GM21381 (cell line): ENCODE results near the gene RNF220.

Experiments
- ATAC-seq: cut with Tn5 transposase; IDR thresholded peaks from one replicate; pipeline ENCODE4 v1.9.1; 2021; ENCODE audit warnings: mild to moderate bottlenecking, moderate library complexity; ENCODE audit not compliant: unreplicated experiment

The RNF220 gene

DNA sequence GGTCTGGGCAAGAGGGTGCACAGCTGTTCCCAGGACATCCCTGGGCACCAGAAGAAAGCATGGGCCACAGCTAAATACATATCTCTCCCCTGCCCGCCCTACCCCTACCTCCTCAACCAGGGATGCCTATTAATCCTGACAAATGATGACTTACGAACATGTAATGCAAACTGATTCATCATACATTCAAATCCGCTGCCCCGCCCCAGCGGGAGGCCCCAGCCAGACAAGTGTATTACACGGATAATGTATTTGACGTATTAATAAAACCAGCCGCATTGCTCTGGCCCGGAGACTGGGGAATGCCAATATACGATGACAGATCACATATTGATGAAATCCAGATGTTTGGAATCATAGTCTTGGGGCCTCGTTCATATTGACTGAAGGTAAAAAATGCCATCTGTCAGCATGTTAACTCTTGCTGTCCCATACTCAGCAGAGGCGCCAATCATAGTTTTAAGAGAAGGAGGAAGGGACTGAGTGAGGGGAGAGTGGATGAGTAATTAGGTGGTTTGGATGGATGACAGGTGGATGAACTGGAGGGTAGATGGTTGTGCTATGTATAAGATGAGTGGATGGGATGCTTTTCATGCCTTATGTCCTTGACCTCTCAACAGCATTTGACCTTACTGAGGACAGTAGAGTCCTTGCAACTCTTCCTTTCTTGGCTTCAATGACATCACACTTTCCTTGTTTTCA, 201.0 kb downstream of the RNF220 start:
- no peak for ATAC-seq

DNA sequence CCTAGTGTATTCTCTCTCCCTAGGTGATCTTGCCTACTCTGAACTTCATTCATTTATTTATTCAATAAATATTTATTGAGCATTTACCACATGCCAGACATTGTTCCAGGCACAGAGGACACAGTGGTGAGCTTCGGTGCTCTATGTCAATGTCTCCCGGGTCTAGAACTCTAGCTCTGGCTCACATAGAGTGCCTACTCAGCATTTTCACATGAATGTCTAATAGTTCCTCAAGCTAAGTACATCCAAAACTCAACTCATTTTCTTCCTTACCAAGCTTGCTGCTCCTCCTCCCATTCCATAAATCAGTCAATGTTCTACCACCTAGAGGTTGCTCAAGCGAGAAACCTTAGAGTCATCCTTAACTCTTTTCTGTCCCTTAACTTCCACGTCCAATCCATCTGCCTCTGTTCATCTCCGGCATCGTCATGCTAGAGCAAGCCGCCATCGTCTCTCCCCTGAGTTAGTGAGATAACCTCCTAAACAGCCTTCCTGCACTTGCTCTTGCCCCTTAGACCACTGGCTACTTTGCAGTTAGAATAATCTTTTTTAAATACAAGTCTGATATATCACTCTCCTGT, 201.7 kb downstream of the RNF220 start:
- ATAC-seq, result no peak

GRCh38 chr1:44608141-44608540, 203.1 kb downstream of the RNF220 start:
- ATAC-seq, result no peak

DNA sequence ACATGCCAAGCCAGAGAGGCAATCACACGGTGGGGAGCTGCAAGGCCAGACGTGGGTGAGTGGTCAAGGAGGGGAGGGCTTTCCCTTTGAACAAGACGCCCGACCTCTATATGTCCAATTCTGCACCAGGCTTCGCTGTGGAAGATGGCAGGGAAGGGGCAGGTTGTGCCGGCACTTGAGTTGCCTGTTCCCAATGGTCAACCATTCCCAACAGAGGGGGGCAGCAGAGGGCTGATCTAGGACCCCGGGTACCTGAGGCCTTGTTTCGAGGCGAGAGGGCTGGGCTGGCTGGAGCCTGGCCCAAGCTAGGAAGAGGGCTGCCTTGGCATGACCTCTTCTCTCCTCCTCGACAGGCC, 204.3 kb downstream of the RNF220 start:
- no peak for ATAC-seq

- ATAC-seq, result no peak
Measured at GRCh38 chr1:44609768-44610526, 204.9 kb downstream of the RNF220 start.

DNA sequence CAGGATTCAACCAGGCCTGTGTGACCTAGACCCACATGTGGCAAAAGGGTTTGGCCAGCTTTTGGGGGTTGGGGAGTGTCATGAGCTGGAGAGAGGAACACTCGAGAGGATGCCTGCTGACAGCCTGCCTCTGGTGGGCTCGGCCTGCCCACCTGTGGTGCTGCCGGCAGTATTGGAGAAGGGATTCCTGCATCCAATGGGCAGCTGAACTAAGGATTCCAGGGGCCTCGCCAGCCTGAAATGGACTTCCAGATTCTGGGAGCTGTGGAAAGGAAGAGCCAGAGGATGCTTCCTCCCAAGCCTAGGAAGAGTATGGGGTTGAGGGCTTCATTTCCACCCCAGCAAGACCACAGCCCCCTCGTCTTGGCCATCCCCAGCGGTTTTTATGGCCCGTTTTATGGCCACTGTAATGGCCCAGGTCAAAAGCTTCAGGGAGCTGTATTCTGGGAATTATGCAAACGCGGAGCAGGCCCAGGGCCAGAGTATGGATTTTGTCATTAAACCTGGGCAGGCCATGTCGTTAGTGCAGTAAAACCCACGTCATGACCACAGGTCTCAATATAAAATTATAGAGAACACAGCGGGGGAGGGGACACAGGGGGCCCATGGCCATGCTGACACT, 205.6 kb downstream of the RNF220 start:
- ATAC-seq, result no peak

DNA sequence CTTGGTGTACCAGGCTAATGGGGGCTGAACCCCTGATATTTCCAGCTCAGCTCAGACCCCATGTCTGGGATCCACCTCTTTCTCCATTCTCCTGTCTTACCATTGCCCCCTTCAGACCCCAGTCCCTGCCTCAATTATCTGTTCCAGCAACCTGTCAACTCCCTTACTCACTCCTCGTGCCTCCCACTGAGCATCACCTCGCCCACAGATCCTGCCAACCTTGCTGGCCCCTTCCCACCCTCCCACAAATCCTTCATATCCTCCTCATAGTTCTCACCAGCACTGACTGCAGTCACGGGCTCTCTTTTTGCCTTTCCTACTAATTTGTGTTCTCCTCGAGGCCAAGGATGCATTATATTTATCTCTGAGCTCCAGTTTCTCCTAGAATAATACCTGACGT, 206.4 kb downstream of the RNF220 start:
- no peak for ATAC-seq

GRCh38 chr1:44611866-44612265, 206.8 kb downstream of the RNF220 start:
- ATAC-seq, result no peak

DNA sequence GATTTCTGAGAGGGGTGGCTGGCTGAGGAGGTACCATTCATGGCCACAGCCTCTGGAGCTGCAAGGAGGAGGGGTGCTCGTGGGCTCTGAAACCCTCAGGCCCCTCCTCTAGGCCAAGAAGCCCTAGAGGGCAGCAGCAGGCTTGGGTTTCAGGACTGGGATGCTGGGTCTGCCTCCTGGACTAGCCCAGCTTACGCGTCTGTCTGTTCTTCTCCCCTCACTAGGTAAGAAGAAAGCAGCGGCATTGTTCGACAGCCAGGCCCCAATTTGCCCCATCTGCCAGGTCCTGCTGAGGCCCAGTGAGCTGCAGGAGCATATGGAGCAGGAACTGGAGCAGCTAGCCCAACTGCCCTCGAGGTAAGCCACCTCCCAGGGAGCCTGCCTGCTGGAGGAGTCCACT, 208.9 kb downstream of the RNF220 start:
- no peak for ATAC-seq

GRCh38 chr1:44616284-44616990, 211.4 kb downstream of the RNF220 start:
- no peak for ATAC-seq

DNA sequence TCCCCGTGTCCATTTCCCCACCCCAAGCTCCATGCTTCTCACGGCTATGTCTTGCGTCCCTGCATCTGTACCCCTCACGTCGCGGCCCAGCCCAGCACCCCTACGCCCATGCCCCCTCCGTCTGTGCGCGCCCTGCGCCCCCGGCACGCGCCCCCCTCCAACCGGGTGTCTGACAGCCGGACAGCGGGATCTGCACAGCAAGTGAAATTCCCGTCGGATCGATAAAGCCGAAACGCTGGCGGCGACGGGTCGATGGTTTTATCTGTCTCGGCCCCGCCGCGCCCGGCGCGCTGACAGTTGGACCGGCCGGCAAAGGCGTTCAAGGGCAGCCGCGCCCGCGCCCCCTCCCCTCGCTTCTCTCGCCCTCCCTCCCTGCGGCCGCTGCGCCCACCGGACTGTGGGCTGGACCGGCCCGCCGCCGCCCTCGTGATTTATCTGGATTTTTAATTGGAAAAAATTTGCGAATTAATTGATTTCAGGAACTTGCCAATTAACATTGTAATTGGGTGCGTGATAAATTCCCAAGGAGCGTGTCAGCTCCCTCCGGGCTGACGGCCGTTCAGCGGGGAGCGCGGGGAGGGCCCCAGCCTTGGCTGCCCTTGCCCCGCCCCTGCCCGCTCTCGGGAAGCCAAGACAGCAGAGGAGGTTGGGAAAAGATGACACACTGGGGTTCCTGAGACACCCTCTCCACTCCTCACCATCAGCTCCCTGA, 212.1 kb downstream of the RNF220 start:
- no peak for ATAC-seq

DNA sequence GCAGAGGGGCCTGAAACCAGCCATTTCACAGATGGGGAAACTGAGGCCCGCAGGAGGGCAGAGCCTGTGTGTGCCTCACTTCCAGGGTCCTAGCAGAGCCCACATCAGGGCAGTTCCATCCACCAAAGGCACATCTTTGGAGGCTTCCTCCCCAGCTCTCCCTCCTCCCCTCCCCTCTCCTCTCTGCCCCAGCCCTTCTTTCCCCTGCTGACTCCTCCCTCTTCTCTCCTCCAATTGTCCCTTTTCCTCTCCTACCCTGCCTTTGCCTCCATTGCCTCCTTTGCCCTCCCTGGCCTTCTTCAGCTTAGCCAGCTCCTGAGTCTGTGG, 212.6 kb downstream of the RNF220 start:
- no peak for ATAC-seq

DNA sequence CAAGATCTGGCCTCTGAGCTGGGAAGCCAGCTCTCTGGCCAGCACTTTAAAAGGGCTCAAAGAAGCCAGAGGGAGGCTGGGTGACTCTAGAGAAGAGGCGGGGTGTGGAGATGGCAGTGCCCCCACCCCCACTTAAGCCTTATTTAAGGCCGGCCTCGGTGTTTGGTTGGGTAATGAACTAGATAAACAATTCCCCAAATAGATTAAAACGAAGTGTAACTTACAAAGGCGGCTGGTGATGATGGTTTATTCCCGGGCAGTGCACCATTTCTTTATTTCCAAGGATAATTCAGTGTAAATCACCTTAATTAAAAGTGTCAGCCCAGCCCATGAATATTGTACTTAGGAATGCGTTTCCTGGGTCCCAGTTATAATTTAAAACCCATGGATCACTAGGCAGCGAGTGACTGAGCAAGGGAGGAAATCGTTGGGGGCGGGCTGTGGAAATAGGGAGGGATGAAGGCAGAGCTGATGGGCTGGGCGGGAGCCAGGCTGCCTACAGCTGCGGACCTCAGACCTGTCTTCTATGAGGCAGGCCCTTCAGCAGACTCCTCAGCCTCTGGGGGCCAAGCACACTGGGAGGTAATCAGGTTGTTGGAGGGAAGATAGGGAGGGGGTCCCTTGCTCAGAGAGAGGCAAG, 214.3 kb downstream of the RNF220 start:
- ATAC-seq, result no peak

DNA sequence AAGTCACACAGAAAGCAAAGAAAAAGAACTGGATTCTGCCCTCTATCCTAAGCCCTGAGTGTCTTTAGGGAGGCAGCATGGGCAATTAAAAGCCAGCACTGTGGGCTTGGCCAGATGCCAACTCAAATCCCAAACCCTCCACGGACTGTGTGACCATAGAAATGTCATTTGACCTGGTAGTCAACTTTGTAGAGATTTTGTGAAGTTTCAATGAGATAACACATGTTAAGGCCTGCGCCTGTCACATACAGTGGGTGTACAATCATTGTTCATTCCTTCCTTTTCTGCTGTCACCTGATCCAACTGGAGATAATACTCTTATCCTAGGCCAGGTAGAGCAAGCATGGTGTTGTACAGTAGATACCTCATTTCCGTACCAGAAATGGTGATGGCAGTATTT, 215.0 kb downstream of the RNF220 start:
- no peak for ATAC-seq

- ATAC-seq, result no peak
Measured at GRCh38 chr1:44621841-44622286, 216.8 kb downstream of the RNF220 start.

DNA sequence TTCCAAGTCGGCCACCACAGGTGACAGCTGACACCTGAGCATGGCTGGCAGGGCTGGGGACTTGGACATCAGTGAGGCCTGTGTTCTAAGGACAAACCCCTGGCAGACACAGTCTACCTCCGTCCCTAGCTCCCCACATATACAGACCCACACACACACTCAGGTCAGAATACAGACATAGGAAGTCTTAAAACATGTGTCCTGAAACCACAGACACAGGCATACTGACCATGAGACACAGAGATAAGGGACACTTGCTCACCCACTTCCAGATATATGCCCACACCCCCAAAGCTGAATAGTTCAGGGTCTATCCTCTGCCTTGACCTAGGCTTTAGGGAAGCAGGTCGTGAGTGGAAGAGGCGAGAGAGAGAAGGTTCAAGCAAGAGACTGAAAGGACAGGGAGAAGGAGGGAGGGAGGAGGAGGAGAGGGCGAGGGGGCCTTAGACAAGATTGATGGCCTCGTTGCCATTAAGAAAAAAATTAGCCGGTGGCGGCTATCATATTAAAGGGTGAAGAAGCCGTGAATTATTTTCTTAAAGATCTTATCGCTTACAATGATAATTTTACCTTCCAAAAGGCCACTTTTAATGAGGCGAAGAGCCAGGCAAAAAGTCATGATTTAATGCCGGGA, 219.3 kb downstream of the RNF220 start:
- ATAC-seq, result no peak

- no peak for ATAC-seq
Measured at GRCh38 chr1:44625348-44625747, 220.3 kb downstream of the RNF220 start.

- ATAC-seq, result no peak
Measured at GRCh38 chr1:44628962-44629756, 224.1 kb downstream of the RNF220 start.

- ATAC-seq, result no peak
Measured at GRCh38 chr1:44630116-44630515, 225.1 kb downstream of the RNF220 start.
